Mesenchymal stem cell (in vitro differentiated cells and primary cell): Measurements from ENCODE around the gene MTA1.

ENCODE experiments used
- DNase-seq: peaks from one replicate; pipeline ENCODE4 v3.0.0-alpha.2; 2013
- H2AFZ ChIP-seq: one replicate; pipeline ENCODE4 v1.6.1; 2013; ENCODE audit warnings: low read depth, mild to moderate bottlenecking, control low read depth, inconsistent platforms, low read length, moderate library complexity
- H2AK5ac ChIP-seq: 2 replicates; pipeline ENCODE4 v1.6.1; 2013; ENCODE audit warnings: low read length, moderate library complexity, mild to moderate bottlenecking, inconsistent platforms; ENCODE audit not compliant: severe bottlenecking
- H2BK120ac ChIP-seq: one replicate; pipeline ENCODE4 v1.6.1; 2013; ENCODE audit warnings: low read depth, mild to moderate bottlenecking, inconsistent platforms, low read length, moderate library complexity
- H2BK12ac ChIP-seq, 2 experiments: one replicate each; pipeline ENCODE4 v1.6.1; 2013; ENCODE audit warnings: inconsistent platforms in 2 of 2, low read length in 2 of 2, mild to moderate bottlenecking in 2 of 2, moderate library complexity in 2 of 2, control low read depth in 1 of 2
- H2BK15ac ChIP-seq: one replicate; pipeline ENCODE4 v1.6.1; 2013; ENCODE audit warnings: mild to moderate bottlenecking, low read depth, inconsistent platforms; ENCODE audit not compliant: poor library complexity, severe bottlenecking
- H2BK5ac ChIP-seq: 2 replicates; pipeline ENCODE4 v1.6.1; 2013; ENCODE audit warnings: low read depth, mild to moderate bottlenecking, low read length, control low read depth, inconsistent platforms; ENCODE audit not compliant: poor library complexity, severe bottlenecking
- H3K14ac ChIP-seq, 2 experiments: one replicate each; pipeline ENCODE4 v1.6.1; 2013; ENCODE audit warnings: inconsistent platforms in 2 of 2, low read length in 2 of 2, control low read depth in 1 of 2, mild to moderate bottlenecking in 1 of 2, moderate library complexity in 1 of 2
- H3K18ac ChIP-seq, 2 experiments: one replicate each; pipeline ENCODE4 v1.6.1; 2013; ENCODE audit warnings: inconsistent platforms in 2 of 2, low read length in 2 of 2, control low read depth in 1 of 2, low read depth in 1 of 2, mild to moderate bottlenecking in 1 of 2
- H3K23ac ChIP-seq, 2 experiments: one replicate each; pipeline ENCODE4 v1.6.1; 2013; ENCODE audit warnings: inconsistent platforms in 2 of 2, low read length in 2 of 2, mild to moderate bottlenecking in 2 of 2, moderate library complexity in 2 of 2, control low read depth in 1 of 2
- H3K27ac ChIP-seq: 2 replicates; pipeline ENCODE4 v1.5.1; 2013; ENCODE audit warnings: mild to moderate bottlenecking, moderate library complexity, low read length, control low read depth, inconsistent platforms; ENCODE audit not compliant: poor library complexity, severe bottlenecking
- H3K27me3 ChIP-seq, 2 experiments: 2 replicates each; pipeline versions ENCODE4 v1.6.1 to v1.7.0; 2013; ENCODE audit warnings: low read length in 2 of 2, mild to moderate bottlenecking in 2 of 2, moderate library complexity in 2 of 2, control low read depth in 1 of 2, inconsistent platforms in 1 of 2; ENCODE audit not compliant: control insufficient read depth in 1 of 2, insufficient read depth in 1 of 2
- H3K36me3 ChIP-seq, 2 experiments: 2 replicates each; pipeline versions ENCODE4 v1.6.1 to v1.7.0; 2013; ENCODE audit warnings: low read length in 2 of 2, control low read depth in 1 of 2, inconsistent platforms in 1 of 2, low read depth in 1 of 2, mild to moderate bottlenecking in 1 of 2; ENCODE audit not compliant: insufficient read depth in 2 of 2, control insufficient read depth in 1 of 2
- H3K4ac ChIP-seq, 2 experiments: one replicate each; pipeline ENCODE4 v1.6.1; 2013; ENCODE audit warnings: inconsistent platforms in 2 of 2, low read length in 2 of 2, mild to moderate bottlenecking in 2 of 2, moderate library complexity in 2 of 2, control low read depth in 1 of 2, low read depth in 1 of 2
- H3K4me1 ChIP-seq: 2 replicates; pipeline ENCODE4 v1.6.1; 2013; ENCODE audit warnings: low read depth, low read length, control low read depth; ENCODE audit not compliant: control insufficient read depth, insufficient read depth
- H3K4me2 ChIP-seq: 2 replicates; pipeline ENCODE4 v1.6.1; 2013; ENCODE audit warnings: low read length, mild to moderate bottlenecking, inconsistent platforms; ENCODE audit not compliant: poor library complexity, severe bottlenecking
- H3K4me3 ChIP-seq, 2 experiments: 2 replicates each; pipeline versions ENCODE4 v1.5.1 to v1.7.0; 2013; ENCODE audit warnings: low read length in 2 of 2, mild to moderate bottlenecking in 2 of 2, control low read depth in 1 of 2, low read depth in 1 of 2; ENCODE audit not compliant: insufficient read depth in 1 of 2
- H3K79me1 ChIP-seq: replicated peaks from 2 replicates; pipeline ENCODE4 v1.6.1; 2013; ENCODE audit warnings: mild to moderate bottlenecking, control low read depth, low read length, inconsistent platforms; ENCODE audit not compliant: poor library complexity, severe bottlenecking
- H3K9ac ChIP-seq: 2 replicates; pipeline ENCODE4 v1.7.0; 2013; ENCODE audit warnings: mild to moderate bottlenecking, low read length, moderate library complexity
- H3K9me3 ChIP-seq: 2 replicates; pipeline ENCODE4 v1.7.0; 2013; ENCODE audit warnings: mild to moderate bottlenecking, low read length; ENCODE audit not compliant: control insufficient read depth
- H4K8ac ChIP-seq: one replicate; pipeline ENCODE4 v1.6.1; 2013; ENCODE audit warnings: inconsistent platforms, mild to moderate bottlenecking, low read length, moderate library complexity
- H4K91ac ChIP-seq: one replicate; pipeline ENCODE4 v1.6.1; 2013; ENCODE audit warnings: mild to moderate bottlenecking, low read length, inconsistent platforms
- WGBS: methylation state at CpG from one replicate; pipeline ENCODE4 v1.1.7; 2013; ENCODE audit warnings: mixed read lengths; 5-methylcytosine and 5-hydroxymethylcytosine counted together

Gene MTA1

DNA sequence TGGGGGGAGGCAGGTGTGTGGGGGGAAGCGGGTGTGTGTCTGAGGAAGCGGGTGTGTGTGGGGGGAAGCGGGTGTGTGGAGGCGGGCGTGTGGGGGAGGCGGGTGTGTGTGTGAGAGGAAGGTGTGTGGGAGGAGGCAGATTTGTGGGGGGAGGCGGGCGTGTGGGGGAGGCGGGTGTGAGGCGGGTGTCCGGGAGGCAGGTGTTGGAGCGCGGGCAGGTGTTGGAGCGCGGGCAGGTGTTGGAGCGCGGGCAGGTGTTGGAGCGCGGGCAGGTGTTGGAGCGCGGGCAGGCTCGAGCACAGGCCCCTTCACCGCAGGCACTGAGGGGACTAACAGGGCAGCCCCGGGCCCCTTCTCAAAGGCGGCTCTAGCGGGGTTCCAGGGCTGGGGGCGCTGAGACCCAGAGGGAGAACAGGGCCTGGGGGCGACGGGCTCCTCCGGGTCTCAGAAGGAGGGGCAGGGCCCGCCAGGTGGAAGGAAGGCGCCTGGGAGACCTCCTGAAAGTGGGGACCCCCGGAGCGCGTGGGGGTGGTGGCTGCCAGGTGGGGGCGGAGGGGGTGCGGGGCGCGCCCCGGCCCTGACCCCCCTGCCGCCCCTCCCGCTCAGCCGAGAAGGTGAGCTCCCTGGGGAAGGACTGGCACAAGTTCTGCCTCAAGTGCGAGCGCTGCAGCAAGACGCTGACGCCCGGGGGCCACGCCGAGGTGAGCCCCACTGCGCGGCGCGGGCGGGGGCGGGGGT, 58.2 kb downstream of the MTA1 start:
- H3K18ac ChIP-seq, result no peak overlapping the region
- H2BK15ac ChIP-seq, result no peak overlapping the region
- no peak overlapping the region for H2BK5ac ChIP-seq
- no peak overlapping the region for H4K8ac ChIP-seq
- H2BK120ac ChIP-seq, result no peak overlapping the region
- no peak overlapping the region for H3K14ac ChIP-seq
- H3K27me3 ChIP-seq, result peaks cover 15 to 24% of the 10 kb centered on the region in 2 experiments
- DNase-seq, result no peak
- no peak overlapping the region for H3K27ac ChIP-seq
- H3K9me3 ChIP-seq, result no peaks in the 10 kb centered on the region
- peak overlapping the region; percentile 60 for H4K91ac ChIP-seq
- H3K4me3 ChIP-seq, result no peak overlapping the region
- H3K79me1 ChIP-seq, result no peaks in the 10 kb centered on the region
- no peak overlapping the region for H3K4me2 ChIP-seq
- no peak overlapping the region for H2BK12ac ChIP-seq
- WGBS, result 34% methylated on average over 27 of the region's 56 CpGs
- H3K9ac ChIP-seq, result no peak overlapping the region
- H3K4ac ChIP-seq, result no peak overlapping the region
- H3K4me1 ChIP-seq, result peaks cover 83% of the 10 kb centered on the region
- no peak overlapping the region for H2AK5ac ChIP-seq
- H3K36me3 ChIP-seq, result peaks cover 0 to 2% of the 10 kb centered on the region in 2 experiments
- H2AFZ ChIP-seq, result no peak overlapping the region
- H3K23ac ChIP-seq, result peak overlapping the region in 1 of 2 experiments; percentile 49

GRCh38 chr14:105478398-105479251, 59.0 kb downstream of the MTA1 start:
- Histone ChIP-seq H3K9ac (no peak overlapping the region), H3K4me3 (no peak overlapping the region), H3K27ac (no peak overlapping the region), H3K79me1 (no peaks in the 10 kb centered on the region), H2BK15ac (no peak overlapping the region), H3K4me2 (no peak overlapping the region), H3K18ac (no peak overlapping the region), H4K91ac (peak overlapping the region; percentile 60), H2BK12ac (no peak overlapping the region), H3K14ac (no peak overlapping the region), H2BK5ac (no peak overlapping the region), H3K4ac (no peak overlapping the region), H3K4me1 (peaks cover 81% of the 10 kb centered on the region), H2BK120ac (no peak overlapping the region), H3K27me3 (peaks cover 11 to 24% of the 10 kb centered on the region in 2 experiments), H4K8ac (no peak overlapping the region), H2AK5ac (no peak overlapping the region), H2AFZ (no peak overlapping the region), H3K36me3 (peaks cover 0 to 2% of the 10 kb centered on the region in 2 experiments), H3K9me3 (no peaks in the 10 kb centered on the region), H3K23ac (peak overlapping the region in 1 of 2 experiments; percentile 49)
- no peak for DNase-seq
- 43% methylated on average over 52 of the region's 81 CpGs for WGBS

DNA sequence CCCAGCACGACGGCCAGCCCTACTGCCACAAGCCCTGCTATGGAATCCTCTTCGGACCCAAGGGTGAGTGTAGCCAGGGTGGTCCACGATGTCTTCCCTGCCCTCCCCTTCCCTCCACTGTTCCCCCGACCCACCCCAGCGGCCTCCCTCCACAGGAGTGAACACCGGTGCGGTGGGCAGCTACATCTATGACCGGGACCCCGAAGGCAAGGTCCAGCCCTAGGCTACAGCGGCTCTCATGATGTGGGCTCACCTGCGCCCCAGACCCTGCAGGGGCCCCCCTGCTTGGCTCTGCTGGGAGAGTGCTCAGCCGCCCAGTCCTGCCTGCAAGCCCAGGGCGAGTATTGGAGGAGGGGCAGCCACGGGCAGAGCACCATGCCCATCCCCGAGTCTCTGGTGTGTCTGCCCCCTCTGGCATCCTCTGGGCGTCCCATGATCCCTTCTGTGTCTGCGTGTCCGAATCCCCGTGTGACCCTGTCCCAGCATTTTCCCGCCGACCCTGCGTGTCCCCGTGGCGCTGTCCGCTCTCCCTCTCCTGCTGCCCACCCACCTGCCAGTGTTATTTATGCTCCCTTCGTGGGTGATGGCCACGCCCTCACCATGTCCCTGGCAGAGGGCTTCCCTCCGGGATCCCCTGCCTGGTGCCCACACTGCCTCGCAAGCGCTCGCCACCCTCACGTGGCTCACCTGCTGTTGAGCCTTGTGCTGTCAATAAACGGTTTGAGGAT, 60.0 kb downstream of the MTA1 start:
- Histone ChIP-seq H2AK5ac (no peak overlapping the region), H3K27ac (no peak overlapping the region), H3K27me3 (peaks cover 10 to 24% of the 10 kb centered on the region in 2 experiments), H3K4ac (no peak overlapping the region), H3K79me1 (no peaks in the 10 kb centered on the region), H2BK12ac (no peak overlapping the region), H2BK15ac (peak overlapping the region; percentile 2), H2BK120ac (no peak overlapping the region), H3K9ac (no peak overlapping the region), H3K36me3 (peaks cover 0 to 2% of the 10 kb centered on the region in 2 experiments), H2AFZ (no peak overlapping the region), H3K4me2 (no peak overlapping the region), H3K9me3 (no peaks in the 10 kb centered on the region), H4K8ac (peak overlapping the region; percentile 67), H3K14ac (no peak overlapping the region), H3K23ac (peak overlapping the region in 1 of 2 experiments; percentile 81), H2BK5ac (no peak overlapping the region), H4K91ac (peak overlapping the region; percentile 60), H3K4me1 (peaks cover 77% of the 10 kb centered on the region), H3K18ac (no peak overlapping the region), H3K4me3 (no peak overlapping the region)
- 62% methylated on average over 34 of the region's 34 CpGs for WGBS
- DNase-seq, result no peak
